ENCODE data around the gene RIBC2. TPM values are rescaled to one million over a fixed set of nuclear protein-coding genes. Genes with fewer than 3 reads are reported as not detected.
"Not testable (repeated sequence)": the region's sequence is repeated elsewhere in the genome, so short reads cannot be mapped to it uniquely, and the experiment has no call there.

Gene RIBC2
- total and polyA plus RNA-seq, 4 donors = 0.25 to 1.5 TPM; not detected in 2

- H3K4me1 ChIP-seq (ENCODE audit: control insufficient read depth in 4 of 4, insufficient read depth in 4 of 4, low read length in 3 of 4) = no peaks in the 10 kb centered on the region
- no peak overlapping the region for H3K9ac ChIP-seq (ENCODE audit: low read depth in 1 of 2, low read length in 2 of 2)
- TF ChIP-seq RXRA (IDR thresholded peaks at IDR 0.05) (no peak), FOXA2 (IDR thresholded peaks at IDR 0.05) (no peak), YY1 (IDR thresholded peaks at IDR 0.05) (no peak), FOXA1 (IDR thresholded peaks at IDR 0.05) (no peak), ZBTB33 (IDR thresholded peaks at IDR 0.05) (no peak), JUND (IDR thresholded peaks at IDR 0.05) (no peak), NR2F2 (IDR thresholded peaks at IDR 0.05) (no peak), HNF4G (IDR thresholded peaks at IDR 0.05) (no peak)
- TF ChIP-seq, protein P1, sequence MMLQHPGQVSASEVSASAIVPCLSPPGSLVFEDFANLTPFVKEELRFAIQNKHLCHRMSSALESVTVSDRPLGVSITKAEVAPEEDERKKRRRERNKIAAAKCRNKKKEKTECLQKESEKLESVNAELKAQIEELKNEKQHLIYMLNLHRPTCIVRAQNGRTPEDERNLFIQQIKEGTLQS (IDR thresholded peaks at IDR 0.05) = no peak
- no peaks in the 10 kb centered on the region for H3K9me3 ChIP-seq (ENCODE audit: control insufficient read depth in 4 of 4, low read length in 3 of 4)
- H3K27ac ChIP-seq (ENCODE audit: low read depth in 1 of 2, low read length in 2 of 2) = no peak overlapping the region
- no peak for DNase-seq (ENCODE audit: low spot score)
- H3K36me3 ChIP-seq (ENCODE audit: control insufficient read depth in 4 of 4, insufficient read depth in 3 of 4, low read depth in 1 of 4, low read length in 3 of 4) = no peaks in the 10 kb centered on the region
- no peaks in the 10 kb centered on the region for H3K27me3 ChIP-seq (ENCODE audit: control insufficient read depth in 4 of 4, insufficient read depth in 4 of 4, low read length in 3 of 4)
- H3K4me3 ChIP-seq (ENCODE audit: low read depth in 1 of 3, low read length in 3 of 3) = no peak overlapping the region
- 91% methylated on average over 9 of the region's 9 CpGs for WGBS
Measured at GRCh38 chr22:45448431-45448830, 34.9 kb downstream of the RIBC2 start.

GRCh38 chr22:45449442-45449841 is 35.9 kb downstream of the RIBC2 start:
- not testable (repeated sequence) for DNase-seq (ENCODE audit: low spot score); H3K4me3 ChIP-seq (ENCODE audit: low read depth in 1 of 3, low read length in 3 of 3); H3K4me1 ChIP-seq (ENCODE audit: control insufficient read depth in 4 of 4, insufficient read depth in 4 of 4, low read length in 3 of 4); H3K27ac ChIP-seq (ENCODE audit: low read depth in 1 of 2, low read length in 2 of 2); H3K9ac ChIP-seq (ENCODE audit: low read depth in 1 of 2, low read length in 2 of 2); H3K9me3 ChIP-seq (ENCODE audit: control insufficient read depth in 4 of 4, low read length in 3 of 4); H3K27me3 ChIP-seq (ENCODE audit: control insufficient read depth in 4 of 4, insufficient read depth in 4 of 4, low read length in 3 of 4); H3K36me3 ChIP-seq (ENCODE audit: control insufficient read depth in 4 of 4, insufficient read depth in 3 of 4, low read depth in 1 of 4, low read length in 3 of 4)
- WGBS = 92% methylated on average over 5 of the region's 5 CpGs

DNA sequence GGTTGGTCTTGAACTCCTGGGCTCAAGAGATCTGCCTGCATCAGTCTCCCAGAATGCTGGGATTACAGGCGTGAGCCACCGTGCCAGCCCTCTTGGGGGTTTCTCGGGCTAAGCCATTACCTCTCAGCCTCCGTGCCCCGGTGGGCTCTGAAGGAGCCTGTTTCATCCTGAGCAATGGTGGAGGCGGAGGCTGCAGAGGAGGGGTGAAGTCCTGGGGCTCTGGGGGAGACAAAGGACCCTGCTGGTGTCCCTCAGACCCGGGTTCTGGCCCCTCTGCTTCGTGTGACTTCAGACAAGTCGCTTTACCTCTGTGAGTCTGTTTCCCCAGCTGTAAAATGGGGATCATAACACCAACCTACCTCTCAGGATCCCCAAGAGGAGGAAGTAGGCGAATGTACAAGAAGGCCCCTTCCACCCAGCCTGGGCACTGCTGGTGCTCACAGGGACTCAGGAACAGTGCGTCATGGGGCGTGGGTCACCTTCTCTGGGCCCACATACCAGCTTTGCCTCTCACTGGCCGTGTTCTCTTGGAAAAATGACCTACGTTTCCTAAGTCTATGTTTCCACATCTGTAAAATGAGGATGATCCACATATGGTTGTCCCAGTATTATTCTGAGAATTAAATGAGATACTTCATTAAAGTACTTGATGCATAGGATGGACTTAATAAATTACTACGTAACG is 36.8 kb downstream of the RIBC2 start:
- DNase-seq (ENCODE audit: low spot score) = no peak
- no peak for TF ChIP-seq SP1 (IDR thresholded peaks at IDR 0.05)
- TF ChIP-seq, protein P1 (IDR thresholded peaks at IDR 0.05) = no peak
- TF ChIP-seq, protein P2, sequence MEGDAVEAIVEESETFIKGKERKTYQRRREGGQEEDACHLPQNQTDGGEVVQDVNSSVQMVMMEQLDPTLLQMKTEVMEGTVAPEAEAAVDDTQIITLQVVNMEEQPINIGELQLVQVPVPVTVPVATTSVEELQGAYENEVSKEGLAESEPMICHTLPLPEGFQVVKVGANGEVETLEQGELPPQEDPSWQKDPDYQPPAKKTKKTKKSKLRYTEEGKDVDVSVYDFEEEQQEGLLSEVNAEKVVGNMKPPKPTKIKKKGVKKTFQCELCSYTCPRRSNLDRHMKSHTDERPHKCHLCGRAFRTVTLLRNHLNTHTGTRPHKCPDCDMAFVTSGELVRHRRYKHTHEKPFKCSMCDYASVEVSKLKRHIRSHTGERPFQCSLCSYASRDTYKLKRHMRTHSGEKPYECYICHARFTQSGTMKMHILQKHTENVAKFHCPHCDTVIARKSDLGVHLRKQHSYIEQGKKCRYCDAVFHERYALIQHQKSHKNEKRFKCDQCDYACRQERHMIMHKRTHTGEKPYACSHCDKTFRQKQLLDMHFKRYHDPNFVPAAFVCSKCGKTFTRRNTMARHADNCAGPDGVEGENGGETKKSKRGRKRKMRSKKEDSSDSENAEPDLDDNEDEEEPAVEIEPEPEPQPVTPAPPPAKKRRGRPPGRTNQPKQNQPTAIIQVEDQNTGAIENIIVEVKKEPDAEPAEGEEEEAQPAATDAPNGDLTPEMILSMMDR (IDR thresholded peaks at IDR 0.05; ENCODE audit: low read depth, low read length, missing input control) = no peak
- TF ChIP-seq GABPA (IDR thresholded peaks at IDR 0.05 in 1 of 2, conservative IDR thresholded peaks at IDR 0.05 in 1 of 2) = no peak
- TF ChIP-seq EGR1 (IDR thresholded peaks at IDR 0.05; ENCODE audit: low read depth in 2 of 2) = no peak
- no peak for TF ChIP-seq JUND (IDR thresholded peaks at IDR 0.05)
- TF ChIP-seq YY1 (IDR thresholded peaks at IDR 0.05) = no peak
- no peak for TF ChIP-seq HNF4A (conservative IDR thresholded peaks at IDR 0.05)
- no peak for TF ChIP-seq FOXA2 (IDR thresholded peaks at IDR 0.05)
- TF ChIP-seq TAF1 (conservative IDR thresholded peaks at IDR 0.05) = no peak
- TF ChIP-seq, protein P3, sequence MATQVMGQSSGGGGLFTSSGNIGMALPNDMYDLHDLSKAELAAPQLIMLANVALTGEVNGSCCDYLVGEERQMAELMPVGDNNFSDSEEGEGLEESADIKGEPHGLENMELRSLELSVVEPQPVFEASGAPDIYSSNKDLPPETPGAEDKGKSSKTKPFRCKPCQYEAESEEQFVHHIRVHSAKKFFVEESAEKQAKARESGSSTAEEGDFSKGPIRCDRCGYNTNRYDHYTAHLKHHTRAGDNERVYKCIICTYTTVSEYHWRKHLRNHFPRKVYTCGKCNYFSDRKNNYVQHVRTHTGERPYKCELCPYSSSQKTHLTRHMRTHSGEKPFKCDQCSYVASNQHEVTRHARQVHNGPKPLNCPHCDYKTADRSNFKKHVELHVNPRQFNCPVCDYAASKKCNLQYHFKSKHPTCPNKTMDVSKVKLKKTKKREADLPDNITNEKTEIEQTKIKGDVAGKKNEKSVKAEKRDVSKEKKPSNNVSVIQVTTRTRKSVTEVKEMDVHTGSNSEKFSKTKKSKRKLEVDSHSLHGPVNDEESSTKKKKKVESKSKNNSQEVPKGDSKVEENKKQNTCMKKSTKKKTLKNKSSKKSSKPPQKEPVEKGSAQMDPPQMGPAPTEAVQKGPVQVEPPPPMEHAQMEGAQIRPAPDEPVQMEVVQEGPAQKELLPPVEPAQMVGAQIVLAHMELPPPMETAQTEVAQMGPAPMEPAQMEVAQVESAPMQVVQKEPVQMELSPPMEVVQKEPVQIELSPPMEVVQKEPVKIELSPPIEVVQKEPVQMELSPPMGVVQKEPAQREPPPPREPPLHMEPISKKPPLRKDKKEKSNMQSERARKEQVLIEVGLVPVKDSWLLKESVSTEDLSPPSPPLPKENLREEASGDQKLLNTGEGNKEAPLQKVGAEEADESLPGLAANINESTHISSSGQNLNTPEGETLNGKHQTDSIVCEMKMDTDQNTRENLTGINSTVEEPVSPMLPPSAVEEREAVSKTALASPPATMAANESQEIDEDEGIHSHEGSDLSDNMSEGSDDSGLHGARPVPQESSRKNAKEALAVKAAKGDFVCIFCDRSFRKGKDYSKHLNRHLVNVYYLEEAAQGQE (IDR thresholded peaks at IDR 0.05) = no peak
- no peak for TF ChIP-seq ZBTB33 (IDR thresholded peaks at IDR 0.05)
- no peak for TF ChIP-seq HNF4G (IDR thresholded peaks at IDR 0.05)
- TF ChIP-seq FOXA1 (IDR thresholded peaks at IDR 0.05) = no peak
- TF ChIP-seq, protein P4, sequence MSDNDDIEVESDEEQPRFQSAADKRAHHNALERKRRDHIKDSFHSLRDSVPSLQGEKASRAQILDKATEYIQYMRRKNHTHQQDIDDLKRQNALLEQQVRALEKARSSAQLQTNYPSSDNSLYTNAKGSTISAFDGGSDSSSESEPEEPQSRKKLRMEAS (IDR thresholded peaks at IDR 0.05) = no peak
- TF ChIP-seq RXRA (IDR thresholded peaks at IDR 0.05) = no peak
- TF ChIP-seq NR2F2 (IDR thresholded peaks at IDR 0.05) = no peak

More for the DNA sequence above, 36.8 kb downstream of the RIBC2 start:
- no peaks in the 10 kb centered on the region for H3K4me1 ChIP-seq (ENCODE audit: control insufficient read depth in 4 of 4, insufficient read depth in 4 of 4, low read length in 3 of 4)
- no peak overlapping the region for H3K4me3 ChIP-seq (ENCODE audit: low read depth in 1 of 3, low read length in 3 of 3)
- no peak overlapping the region for H3K9ac ChIP-seq (ENCODE audit: low read depth in 1 of 2, low read length in 2 of 2)
- no peaks in the 10 kb centered on the region for H3K27me3 ChIP-seq (ENCODE audit: control insufficient read depth in 4 of 4, insufficient read depth in 4 of 4, low read length in 3 of 4)
- H3K36me3 ChIP-seq (ENCODE audit: control insufficient read depth in 4 of 4, insufficient read depth in 3 of 4, low read depth in 1 of 4, low read length in 3 of 4) = no peaks in the 10 kb centered on the region
- no peaks in the 10 kb centered on the region for H3K9me3 ChIP-seq (ENCODE audit: control insufficient read depth in 4 of 4, low read length in 3 of 4)
- H3K27ac ChIP-seq (ENCODE audit: low read depth in 1 of 2, low read length in 2 of 2) = no peak overlapping the region
- 91% methylated on average over 16 of the region's 16 CpGs for WGBS
